H9 (cell line): ENCODE results near the gene NIN. TPM values are rescaled to one million over a fixed set of nuclear protein-coding genes. Genes with fewer than 3 reads are reported as not detected.
"Not testable (repeated sequence)": the region's sequence is repeated elsewhere in the genome, so short reads cannot be mapped to it uniquely, and the experiment has no call there.

ENCODE experiments used
- DNase-seq: peaks from one replicate; pipeline ENCODE4 v3.0.0-alpha.2; 2017
- H2AFZ ChIP-seq: one replicate; pipeline ENCODE4 v1.6.1; 2013; ENCODE audit warnings: mild to moderate bottlenecking, low read length, control low read depth, moderate library complexity
- H2AK5ac ChIP-seq: 2 replicates; pipeline ENCODE4 v1.6.1; 2013; ENCODE audit warnings: low read length, control low read depth, mixed read lengths; ENCODE audit not compliant: insufficient read length
- H2BK120ac ChIP-seq: one replicate; pipeline ENCODE4 v1.6.1; 2013; ENCODE audit warnings: low read depth, mild to moderate bottlenecking, low read length, control low read depth, inconsistent platforms; ENCODE audit not compliant: poor library complexity, severe bottlenecking
- H2BK12ac ChIP-seq: 2 replicates; pipeline ENCODE4 v1.6.1; 2013; ENCODE audit warnings: low read length, control low read depth, mixed read lengths, low read depth; ENCODE audit not compliant: insufficient read length
- H2BK15ac ChIP-seq: 2 replicates; pipeline ENCODE4 v1.6.1; 2013; ENCODE audit warnings: low read depth, low read length, control low read depth
- H2BK20ac ChIP-seq: one replicate; pipeline ENCODE4 v1.6.1; 2013; ENCODE audit warnings: low read depth, mild to moderate bottlenecking, low read length, control low read depth, inconsistent platforms; ENCODE audit not compliant: poor library complexity, severe bottlenecking
- H2BK5ac ChIP-seq: 2 replicates; pipeline ENCODE4 v1.6.1; 2013; ENCODE audit warnings: low read length, control low read depth, mixed read lengths; ENCODE audit not compliant: insufficient read length
- H3K14ac ChIP-seq: 2 replicates; pipeline ENCODE4 v1.6.1; 2013; ENCODE audit warnings: low read length, control low read depth; ENCODE audit not compliant: insufficient read depth
- H3K18ac ChIP-seq: 2 replicates; pipeline ENCODE4 v1.6.1; 2013; ENCODE audit warnings: low read depth, mild to moderate bottlenecking, mixed read lengths, low read length, control low read depth; ENCODE audit not compliant: insufficient read length
- H3K23ac ChIP-seq: 2 replicates; pipeline ENCODE4 v1.6.1; 2013; ENCODE audit warnings: low read length, control low read depth, mixed read lengths, low read depth; ENCODE audit not compliant: insufficient read length
- H3K23me2 ChIP-seq: 2 replicates; pipeline ENCODE4 v1.6.1; 2013; ENCODE audit warnings: low read depth, mild to moderate bottlenecking, mixed read lengths, low read length, control low read depth; ENCODE audit not compliant: insufficient read length, poor library complexity, severe bottlenecking
- H3K27ac ChIP-seq: 2 replicates; pipeline ENCODE4 v1.5.1; 2013; ENCODE audit warnings: low read length, control low read depth, mixed read lengths, low read depth; ENCODE audit not compliant: insufficient read length
- H3K27me3 ChIP-seq: 2 replicates; pipeline ENCODE4 v1.6.1; 2013; ENCODE audit warnings: low read length, control low read depth, inconsistent platforms; ENCODE audit not compliant: insufficient read depth
- H3K4ac ChIP-seq: 2 replicates; pipeline ENCODE4 v1.6.1; 2013; ENCODE audit warnings: low read depth, mild to moderate bottlenecking, control low read depth, inconsistent platforms, low read length, moderate library complexity
- H3K4me1 ChIP-seq: 2 replicates; pipeline ENCODE4 v1.6.1; 2013; ENCODE audit warnings: low read length, control low read depth, inconsistent platforms; ENCODE audit not compliant: insufficient read depth
- H3K4me2 ChIP-seq: 2 replicates; pipeline ENCODE4 v1.6.1; 2013; ENCODE audit warnings: low read length, control low read depth, mixed read lengths; ENCODE audit not compliant: insufficient read length, insufficient read depth
- H3K56ac ChIP-seq: 2 replicates; pipeline ENCODE4 v1.6.1; 2013; ENCODE audit warnings: low read depth, mild to moderate bottlenecking, mixed read lengths, low read length, control low read depth; ENCODE audit not compliant: insufficient read length
- H3K79me1 ChIP-seq: 2 replicates; pipeline ENCODE4 v1.6.1; 2013; ENCODE audit warnings: low read depth, mild to moderate bottlenecking, moderate library complexity, low read length, control low read depth, inconsistent platforms; ENCODE audit not compliant: insufficient read depth, poor library complexity, severe bottlenecking
- H3K79me2 ChIP-seq: 2 replicates; pipeline ENCODE4 v1.6.1; 2013; ENCODE audit warnings: low read length, control low read depth, inconsistent platforms; ENCODE audit not compliant: insufficient read depth
- H3K9ac ChIP-seq: 2 replicates; pipeline ENCODE4 v1.6.1; 2013; ENCODE audit warnings: low read length, control low read depth, mixed read lengths; ENCODE audit not compliant: insufficient read length; ENCODE audit errors: extremely low read depth
- H3K9me3 ChIP-seq: one replicate; pipeline ENCODE4 v1.6.1; 2013; ENCODE audit warnings: low read depth, low read length, inconsistent platforms; ENCODE audit not compliant: control insufficient read depth
- H3T11ph ChIP-seq: one replicate; pipeline ENCODE4 v1.6.1; 2013; ENCODE audit warnings: mild to moderate bottlenecking, low read length, control low read depth, inconsistent platforms
- H4K20me1 ChIP-seq: one replicate; pipeline ENCODE4 v1.6.1; 2013; ENCODE audit not compliant: control insufficient read depth, insufficient read length, insufficient read depth
- H4K5ac ChIP-seq: 2 replicates; pipeline ENCODE4 v1.6.1; 2013; ENCODE audit warnings: low read depth, mild to moderate bottlenecking, mixed read lengths, low read length, control low read depth; ENCODE audit not compliant: insufficient read length
- H4K8ac ChIP-seq: replicated peaks from 2 replicates; pipeline ENCODE4 v1.6.1; 2013; ENCODE audit warnings: low read length, control low read depth, mixed read lengths, low read depth; ENCODE audit not compliant: insufficient read length
- H4K91ac ChIP-seq: 2 replicates; pipeline ENCODE4 v1.6.1; 2013; ENCODE audit warnings: low read depth, mild to moderate bottlenecking, moderate library complexity, mixed read lengths, low read length, control low read depth; ENCODE audit not compliant: insufficient read length
- H3K27ac Mint-ChIP-seq, 3 experiments: 2 replicates in 2 of 3; 3 replicates in 1 of 3; pipeline ENCODE4 v1.8.0; 2020 to 2021; ENCODE audit warnings: mixed read lengths in 3 of 3, mild to moderate bottlenecking in 1 of 3, moderate library complexity in 1 of 3
- H3K27me3 Mint-ChIP-seq: 2 replicates; pipeline ENCODE4 v1.8.0; 2021; ENCODE audit warnings: low read depth, mild to moderate bottlenecking, moderate library complexity, mixed read lengths
- H3K36me3 Mint-ChIP-seq, 3 experiments: 2 replicates in 2 of 3; 3 replicates in 1 of 3; pipeline ENCODE4 v1.8.0; 2020 to 2021; ENCODE audit warnings: low read depth in 3 of 3, mixed read lengths in 3 of 3; ENCODE audit not compliant: insufficient read depth in 1 of 3
- H3K4me1 Mint-ChIP-seq, 2 experiments: 2 replicates each; pipeline ENCODE4 v1.8.0; 2020; ENCODE audit warnings: mixed read lengths in 2 of 2
- H3K4me3 Mint-ChIP-seq, 2 experiments: 2 replicates in 1 of 2; 3 replicates in 1 of 2; pipeline ENCODE4 v1.8.0; 2020 to 2021; ENCODE audit warnings: mild to moderate bottlenecking in 2 of 2, mixed read lengths in 2 of 2, moderate library complexity in 1 of 2
- H3K9me3 Mint-ChIP-seq, 2 experiments: 2 replicates in 1 of 2; 3 replicates in 1 of 2; pipeline ENCODE4 v1.8.0; 2020; ENCODE audit warnings: mild to moderate bottlenecking in 2 of 2, mixed read lengths in 2 of 2, moderate library complexity in 1 of 2
- WGBS: extraction: QIAGEN DNeasy Blood & Tissue Kit; methylation state at CpG from one replicate; pipeline ENCODE4 v1.1.7; 2013; ENCODE audit warnings: missing lambda C conversion rate, low lambda C conversion rate, mixed read lengths; ENCODE audit not compliant: insufficient read length; ENCODE audit errors: extremely low coverage; 5-methylcytosine and 5-hydroxymethylcytosine counted together
- total RNA-seq: library from RNA; stranded (reverse); gene quantifications from 2 replicates; pipeline ENCODE4 v1.2.1, GENCODE V29; 2021
- TF ChIP-seq, protein P1 (sequence below): fragments of 200-600 bp; sonication (generic); conservative IDR thresholded peaks from 3 replicates; pipeline ENCODE4 v1.8.0; 2021; ENCODE audit warnings: antibody characterized with exemption, mild to moderate bottlenecking

The NIN gene
- total RNA-seq, 1 experiment from 2014 or later: 18.4 TPM

DNA sequence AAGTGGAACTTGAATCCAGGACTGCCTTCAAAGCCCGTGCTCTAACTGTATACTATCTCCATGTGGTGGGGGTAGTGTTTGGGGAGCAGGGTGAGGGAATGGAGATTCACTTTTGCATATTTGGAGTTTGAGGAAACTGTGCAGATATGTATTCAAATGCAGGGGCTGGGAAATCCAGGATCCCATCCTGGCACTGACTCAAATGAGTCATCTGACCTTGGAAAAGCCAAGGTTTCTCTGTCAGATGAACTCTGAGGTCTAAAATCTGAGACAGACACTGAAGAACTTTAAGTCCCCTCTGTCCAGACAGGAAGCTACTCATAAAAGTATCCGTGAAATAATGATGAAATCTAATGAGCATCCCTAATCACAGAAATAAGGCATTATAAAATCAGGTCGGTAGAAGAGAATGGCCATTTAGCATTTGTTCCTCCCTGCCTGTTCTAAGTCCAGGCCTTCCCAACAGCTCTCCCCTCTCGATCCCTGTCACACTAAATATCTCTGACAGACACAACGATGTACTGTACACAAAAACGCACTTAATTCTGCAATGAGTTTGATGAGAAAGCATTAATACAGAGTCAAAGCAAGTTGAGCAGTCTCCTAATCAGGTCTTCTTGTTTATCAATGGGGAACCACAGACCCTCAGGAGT, 14.4 kb downstream of the NIN start:
- Histone ChIP-seq H3K18ac (no peak overlapping the region), H4K91ac (no peak overlapping the region), H4K5ac (no peak overlapping the region), H2BK15ac (no peak overlapping the region), H2BK20ac (no peak overlapping the region), H4K20me1 (no peaks in the 10 kb centered on the region), H3K56ac (no peak overlapping the region), H3K23ac (no peak overlapping the region), H3K9ac (no peak overlapping the region), H3K79me1 (peaks cover 3% of the 10 kb centered on the region), H3K4ac (no peak overlapping the region), H2BK12ac (no peak overlapping the region), H3K14ac (no peak overlapping the region), H2BK120ac (no peak overlapping the region), H2AFZ (no peak overlapping the region), H2BK5ac (no peak overlapping the region), H3K23me2 (no peaks in the 10 kb centered on the region), H3T11ph (no peak overlapping the region), H3K4me1 (peaks cover 7% of the 10 kb centered on the region; the same call in 1 of the 2 replicates), H3K9me3 (no peaks in the 10 kb centered on the region), H3K27ac (no peak overlapping the region), H3K27me3 (no peaks in the 10 kb centered on the region; the same call in 1 of the 2 replicates), H2AK5ac (no peak overlapping the region), H3K4me2 (no peak overlapping the region), H4K8ac (no peak overlapping the region), H3K79me2 (no peaks in the 10 kb centered on the region)
- no peak for DNase-seq
- Mint-ChIP-seq H3K4me1 (peaks cover 34 to 37% of the 10 kb centered on the region in 2 experiments), H3K36me3 (peaks cover 13 to 15% (median 14%) of the 10 kb centered on the region in 3 experiments), H3K4me3 (no peak overlapping the region), H3K27ac (peak overlapping the region in 1 of 3 experiments; percentile 30; a peak in 2 of 7 replicates), H3K9me3 (peaks cover 6 to 14% of the 10 kb centered on the region in 2 experiments), H3K27me3 (peaks cover 2% of the 10 kb centered on the region; the same call in 1 of the 2 replicates)
- TF ChIP-seq, protein P1, sequence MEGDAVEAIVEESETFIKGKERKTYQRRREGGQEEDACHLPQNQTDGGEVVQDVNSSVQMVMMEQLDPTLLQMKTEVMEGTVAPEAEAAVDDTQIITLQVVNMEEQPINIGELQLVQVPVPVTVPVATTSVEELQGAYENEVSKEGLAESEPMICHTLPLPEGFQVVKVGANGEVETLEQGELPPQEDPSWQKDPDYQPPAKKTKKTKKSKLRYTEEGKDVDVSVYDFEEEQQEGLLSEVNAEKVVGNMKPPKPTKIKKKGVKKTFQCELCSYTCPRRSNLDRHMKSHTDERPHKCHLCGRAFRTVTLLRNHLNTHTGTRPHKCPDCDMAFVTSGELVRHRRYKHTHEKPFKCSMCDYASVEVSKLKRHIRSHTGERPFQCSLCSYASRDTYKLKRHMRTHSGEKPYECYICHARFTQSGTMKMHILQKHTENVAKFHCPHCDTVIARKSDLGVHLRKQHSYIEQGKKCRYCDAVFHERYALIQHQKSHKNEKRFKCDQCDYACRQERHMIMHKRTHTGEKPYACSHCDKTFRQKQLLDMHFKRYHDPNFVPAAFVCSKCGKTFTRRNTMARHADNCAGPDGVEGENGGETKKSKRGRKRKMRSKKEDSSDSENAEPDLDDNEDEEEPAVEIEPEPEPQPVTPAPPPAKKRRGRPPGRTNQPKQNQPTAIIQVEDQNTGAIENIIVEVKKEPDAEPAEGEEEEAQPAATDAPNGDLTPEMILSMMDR: no peak
- WGBS: no CpG with 5 or more reads among the region's 6 CpGs

DNA sequence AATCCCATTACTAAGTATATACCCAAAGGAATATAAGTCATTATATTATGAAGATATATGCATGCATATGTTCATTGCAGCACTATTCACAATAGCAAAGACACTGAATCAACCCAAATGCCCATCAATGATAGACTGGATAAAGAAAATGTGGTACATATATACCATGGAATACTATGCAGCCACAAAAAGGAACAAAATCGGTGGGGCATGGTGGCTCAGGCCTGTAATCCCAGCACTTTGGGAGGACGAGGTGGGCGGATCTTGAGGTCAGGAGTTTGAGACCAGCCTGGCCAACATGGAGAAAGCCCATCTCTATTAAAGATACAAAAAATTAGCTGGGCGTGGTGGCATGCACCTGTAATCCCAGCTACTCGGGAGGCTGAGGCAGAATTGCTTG, 15.4 kb downstream of the NIN start:
- Mint-ChIP-seq H3K4me1 (peaks cover 28 to 31% of the 10 kb centered on the region in 2 experiments), H3K9me3 (peaks cover 6 to 14% of the 10 kb centered on the region in 2 experiments), H3K36me3 (peaks cover 13 to 15% (median 14%) of the 10 kb centered on the region in 3 experiments)
- H3K4me2 ChIP-seq, H3K23ac ChIP-seq, H3K27me3 Mint-ChIP-seq, H3K27ac Mint-ChIP-seq, H4K8ac ChIP-seq, H3K27me3 ChIP-seq, H3K4ac ChIP-seq, DNase-seq, H2BK5ac ChIP-seq, H3K9ac ChIP-seq, H3K23me2 ChIP-seq, H2AFZ ChIP-seq, H3K4me1 ChIP-seq, H2BK15ac ChIP-seq, H2BK120ac ChIP-seq, H2BK12ac ChIP-seq, H4K20me1 ChIP-seq, H3K14ac ChIP-seq, H3T11ph ChIP-seq, H3K9me3 ChIP-seq, H3K4me3 Mint-ChIP-seq, H3K56ac ChIP-seq, H3K27ac ChIP-seq, H3K79me2 ChIP-seq, H4K5ac ChIP-seq, H2AK5ac ChIP-seq, H3K79me1 ChIP-seq, H3K18ac ChIP-seq, H4K91ac ChIP-seq, H2BK20ac ChIP-seq: not testable (repeated sequence)
- no CpG with 5 or more reads among the region's 5 CpGs for whole genome bisulfite sequencing
